Stimulated activated CD4-positive, alpha-beta T cell treated with anti-CD3 and anti-CD28 coated beads, Interleukin-2, amount 100 ng/mL, for 24 hours (primary cell): ENCODE data around the gene DLK2.
"Not testable (repeated sequence)": the region's sequence is repeated elsewhere in the genome, so short reads cannot be mapped to it uniquely, and the experiment has no call there.

Experiments used
- DNase-seq, 2 donors: peaks; one replicate each; pipeline ENCODE4 v3.0.0-alpha.2; 2020

Gene DLK2

GRCh38 chr6:43451939-43452338 is 3.4 kb downstream of the DLK2 start:
- DNase-seq, result no peak

- DNase-seq, result no peak
Measured at GRCh38 chr6:43451348-43451747, 4.0 kb downstream of the DLK2 start.

GRCh38 chr6:43450699-43451131 is 4.6 kb downstream of the DLK2 start:
- DNase-seq, result no peak

- DNase-seq, result no peak
Measured at GRCh38 chr6:43448916-43449315, 6.4 kb downstream of the DLK2 start.

- DNase-seq, result no peak
Measured at GRCh38 chr6:43447604-43448003, 7.7 kb downstream of the DLK2 start.

GRCh38 chr6:43445576-43445975 is 9.8 kb downstream of the DLK2 start:
- DNase-seq, result no peak

GRCh38 chr6:43444582-43444981 is 10.8 kb downstream of the DLK2 start:
- DNase-seq, result no peak

- DNase-seq, result no peak
Measured at GRCh38 chr6:43444036-43444435, 11.3 kb downstream of the DLK2 start.

GRCh38 chr6:43442935-43443334 is 12.4 kb downstream of the DLK2 start:
- no peak for DNase-seq

GRCh38 chr6:43437700-43438099 is 17.6 kb downstream of the DLK2 start:
- DNase-seq, result no peak

GRCh38 chr6:43436577-43437282 is 18.6 kb downstream of the DLK2 start:
- no peak for DNase-seq

GRCh38 chr6:43435682-43436437 is 19.5 kb downstream of the DLK2 start:
- no peak for DNase-seq

- no peak for DNase-seq
Measured at GRCh38 chr6:43434943-43435342, 20.4 kb downstream of the DLK2 start.

GRCh38 chr6:43434001-43434840 is 21.1 kb downstream of the DLK2 start:
- DNase-seq, result no peak

- DNase-seq, result no peak
Measured at GRCh38 chr6:43433148-43433547, 22.2 kb downstream of the DLK2 start.

GRCh38 chr6:43432009-43432945 is 23.1 kb downstream of the DLK2 start:
- no peak for DNase-seq

GRCh38 chr6:43428874-43429273 is 26.5 kb downstream of the DLK2 start:
- no peak for DNase-seq

- no peak for DNase-seq
Measured at GRCh38 chr6:43428112-43428570, 27.2 kb downstream of the DLK2 start.

- DNase-seq, result peak; percentile 94 to 96
Measured at GRCh38 chr6:43427406-43428111, 27.8 kb downstream of the DLK2 start, which contains the start of gene ABCC10. Gene ABCC10 (plus strand): TSS chr6:43427541. CDS start chr6:43427979, 438 bp downstream.

- no peak for DNase-seq
Measured at GRCh38 chr6:43426928-43427405, 28.4 kb downstream of the DLK2 start.

- DNase-seq, result not testable (repeated sequence)
Measured at GRCh38 chr6:43425083-43425482, 30.3 kb downstream of the DLK2 start.
